GM23248 (cell line): Measurements from ENCODE around the gene FAT1.

Experiments
- EZH2 ChIP-seq: fragments of 200-600 bp; sonication (generic); IDR thresholded peaks from 2 replicates; pipeline ENCODE4 v1.6.1; 2018; ENCODE audit warnings: antibody characterized with exemption, mild to moderate bottlenecking; ENCODE audit not compliant: insufficient read depth, poor library complexity, severe bottlenecking
- EZH2phosphoT487 ChIP-seq: fragments of 200-600 bp; sonication (generic); IDR thresholded peaks from 2 replicates; pipeline ENCODE4 v1.6.1; 2018; ENCODE audit warnings: antibody characterized with exemption, moderate library complexity, mild to moderate bottlenecking, low read depth; ENCODE audit not compliant: insufficient read depth

DNA sequence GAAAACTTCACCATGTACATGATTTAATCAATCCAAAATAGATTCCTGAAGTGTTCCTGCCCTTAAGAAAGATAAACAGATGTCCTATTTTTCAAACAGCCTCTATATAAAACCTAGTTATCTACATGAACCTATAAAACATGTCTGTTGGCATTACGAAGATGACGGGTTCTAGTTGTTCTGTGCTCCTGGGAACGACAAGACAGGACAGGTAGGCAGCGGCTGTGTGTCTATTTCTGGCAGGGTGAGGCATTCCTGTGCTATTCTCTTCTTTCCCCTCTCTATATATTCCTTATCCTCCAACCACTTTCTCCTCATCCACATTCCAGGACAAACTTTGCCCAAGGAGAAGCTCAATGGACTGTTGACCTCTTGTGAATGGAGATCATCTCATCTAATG lies 6.1 kb downstream of the FAT1 start:
- TF ChIP-seq EZH2 (no peak), EZH2phosphoT487 (no peak)
